HG03469 (cell line): ENCODE measurements around the gene RPRM.
"Not testable (repeated sequence)": the region's sequence is repeated elsewhere in the genome, so short reads cannot be mapped to it uniquely, and the experiment has no call there.

Source experiments
- ATAC-seq: cut with Tn5 transposase; IDR thresholded peaks from one replicate; pipeline ENCODE4 v1.9.1; 2021; ENCODE audit warnings: mild to moderate bottlenecking, moderate library complexity, moderate number of reproducible peaks; ENCODE audit not compliant: unreplicated experiment

Gene RPRM

GRCh38 chr2:153461453-153461852, 17.1 kb downstream of the RPRM start:
- ATAC-seq = no peak

GRCh38 chr2:153455861-153456260, 22.7 kb downstream of the RPRM start:
- ATAC-seq = no peak

GRCh38 chr2:153455403-153455802, 23.2 kb downstream of the RPRM start:
- no peak for ATAC-seq

GRCh38 chr2:153451611-153452010, 27.0 kb downstream of the RPRM start:
- no peak for ATAC-seq

GRCh38 chr2:153443106-153443505, 35.5 kb downstream of the RPRM start:
- no peak for ATAC-seq

- ATAC-seq = not testable (repeated sequence)
These were observed 35.9 kb downstream of the RPRM start for GRCh38 chr2:153442616-153443015.

- not testable (repeated sequence) for ATAC-seq
These were observed 38.5 kb downstream of the RPRM start for GRCh38 chr2:153440090-153440489.

GRCh38 chr2:153433403-153433802, 45.2 kb downstream of the RPRM start:
- ATAC-seq = no peak

- ATAC-seq = no peak
These were observed 46.2 kb downstream of the RPRM start for GRCh38 chr2:153432381-153432780.

- ATAC-seq = no peak
These were observed 47.4 kb downstream of the RPRM start for GRCh38 chr2:153431114-153431513.
